H9 (cell line): ENCODE data around the gene USP9X. TPM values are rescaled to one million over a fixed set of nuclear protein-coding genes. Genes with fewer than 3 reads are reported as not detected.

Experiments used
- DNase-seq: peaks from one replicate; pipeline ENCODE4 v3.0.0-alpha.2; 2017
- H2AFZ ChIP-seq: one replicate; pipeline ENCODE4 v1.6.1; 2013; ENCODE audit warnings: mild to moderate bottlenecking, low read length, control low read depth, moderate library complexity
- H2AK5ac ChIP-seq: 2 replicates; pipeline ENCODE4 v1.6.1; 2013; ENCODE audit warnings: low read length, control low read depth, mixed read lengths; ENCODE audit not compliant: insufficient read length
- H2BK120ac ChIP-seq: one replicate; pipeline ENCODE4 v1.6.1; 2013; ENCODE audit warnings: low read depth, mild to moderate bottlenecking, low read length, control low read depth, inconsistent platforms; ENCODE audit not compliant: poor library complexity, severe bottlenecking
- H2BK12ac ChIP-seq: 2 replicates; pipeline ENCODE4 v1.6.1; 2013; ENCODE audit warnings: low read length, control low read depth, mixed read lengths, low read depth; ENCODE audit not compliant: insufficient read length
- H2BK15ac ChIP-seq: 2 replicates; pipeline ENCODE4 v1.6.1; 2013; ENCODE audit warnings: low read depth, low read length, control low read depth
- H2BK20ac ChIP-seq: one replicate; pipeline ENCODE4 v1.6.1; 2013; ENCODE audit warnings: low read depth, mild to moderate bottlenecking, low read length, control low read depth, inconsistent platforms; ENCODE audit not compliant: poor library complexity, severe bottlenecking
- H2BK5ac ChIP-seq: 2 replicates; pipeline ENCODE4 v1.6.1; 2013; ENCODE audit warnings: low read length, control low read depth, mixed read lengths; ENCODE audit not compliant: insufficient read length
- H3K14ac ChIP-seq: 2 replicates; pipeline ENCODE4 v1.6.1; 2013; ENCODE audit warnings: low read length, control low read depth; ENCODE audit not compliant: insufficient read depth
- H3K18ac ChIP-seq: 2 replicates; pipeline ENCODE4 v1.6.1; 2013; ENCODE audit warnings: low read depth, mild to moderate bottlenecking, mixed read lengths, low read length, control low read depth; ENCODE audit not compliant: insufficient read length
- H3K23ac ChIP-seq: 2 replicates; pipeline ENCODE4 v1.6.1; 2013; ENCODE audit warnings: low read length, control low read depth, mixed read lengths, low read depth; ENCODE audit not compliant: insufficient read length
- H3K23me2 ChIP-seq: 2 replicates; pipeline ENCODE4 v1.6.1; 2013; ENCODE audit warnings: low read depth, mild to moderate bottlenecking, mixed read lengths, low read length, control low read depth; ENCODE audit not compliant: insufficient read length, poor library complexity, severe bottlenecking
- H3K27ac ChIP-seq: 2 replicates; pipeline ENCODE4 v1.5.1; 2013; ENCODE audit warnings: low read length, control low read depth, mixed read lengths, low read depth; ENCODE audit not compliant: insufficient read length
- H3K27me3 ChIP-seq: 2 replicates; pipeline ENCODE4 v1.6.1; 2013; ENCODE audit warnings: low read length, control low read depth, inconsistent platforms; ENCODE audit not compliant: insufficient read depth
- H3K4ac ChIP-seq: 2 replicates; pipeline ENCODE4 v1.6.1; 2013; ENCODE audit warnings: low read depth, mild to moderate bottlenecking, control low read depth, inconsistent platforms, low read length, moderate library complexity
- H3K4me1 ChIP-seq: 2 replicates; pipeline ENCODE4 v1.6.1; 2013; ENCODE audit warnings: low read length, control low read depth, inconsistent platforms; ENCODE audit not compliant: insufficient read depth
- H3K4me2 ChIP-seq: 2 replicates; pipeline ENCODE4 v1.6.1; 2013; ENCODE audit warnings: low read length, control low read depth, mixed read lengths; ENCODE audit not compliant: insufficient read length, insufficient read depth
- H3K56ac ChIP-seq: 2 replicates; pipeline ENCODE4 v1.6.1; 2013; ENCODE audit warnings: low read depth, mild to moderate bottlenecking, mixed read lengths, low read length, control low read depth; ENCODE audit not compliant: insufficient read length
- H3K79me1 ChIP-seq: 2 replicates; pipeline ENCODE4 v1.6.1; 2013; ENCODE audit warnings: low read depth, mild to moderate bottlenecking, moderate library complexity, low read length, control low read depth, inconsistent platforms; ENCODE audit not compliant: insufficient read depth, poor library complexity, severe bottlenecking
- H3K79me2 ChIP-seq: 2 replicates; pipeline ENCODE4 v1.6.1; 2013; ENCODE audit warnings: low read length, control low read depth, inconsistent platforms; ENCODE audit not compliant: insufficient read depth
- H3K9ac ChIP-seq: 2 replicates; pipeline ENCODE4 v1.6.1; 2013; ENCODE audit warnings: low read length, control low read depth, mixed read lengths; ENCODE audit not compliant: insufficient read length; ENCODE audit errors: extremely low read depth
- H3K9me3 ChIP-seq: one replicate; pipeline ENCODE4 v1.6.1; 2013; ENCODE audit warnings: low read depth, low read length, inconsistent platforms; ENCODE audit not compliant: control insufficient read depth
- H3T11ph ChIP-seq: one replicate; pipeline ENCODE4 v1.6.1; 2013; ENCODE audit warnings: mild to moderate bottlenecking, low read length, control low read depth, inconsistent platforms
- H4K20me1 ChIP-seq: one replicate; pipeline ENCODE4 v1.6.1; 2013; ENCODE audit not compliant: control insufficient read depth, insufficient read length, insufficient read depth
- H4K5ac ChIP-seq: 2 replicates; pipeline ENCODE4 v1.6.1; 2013; ENCODE audit warnings: low read depth, mild to moderate bottlenecking, mixed read lengths, low read length, control low read depth; ENCODE audit not compliant: insufficient read length
- H4K8ac ChIP-seq: replicated peaks from 2 replicates; pipeline ENCODE4 v1.6.1; 2013; ENCODE audit warnings: low read length, control low read depth, mixed read lengths, low read depth; ENCODE audit not compliant: insufficient read length
- H4K91ac ChIP-seq: 2 replicates; pipeline ENCODE4 v1.6.1; 2013; ENCODE audit warnings: low read depth, mild to moderate bottlenecking, moderate library complexity, mixed read lengths, low read length, control low read depth; ENCODE audit not compliant: insufficient read length
- H3K27ac Mint-ChIP-seq, 3 experiments: 2 replicates in 2 of 3; 3 replicates in 1 of 3; pipeline ENCODE4 v1.8.0; 2020 to 2021; ENCODE audit warnings: mixed read lengths in 3 of 3, mild to moderate bottlenecking in 1 of 3, moderate library complexity in 1 of 3
- H3K27me3 Mint-ChIP-seq: 2 replicates; pipeline ENCODE4 v1.8.0; 2021; ENCODE audit warnings: low read depth, mild to moderate bottlenecking, moderate library complexity, mixed read lengths
- H3K36me3 Mint-ChIP-seq, 3 experiments: 2 replicates in 2 of 3; 3 replicates in 1 of 3; pipeline ENCODE4 v1.8.0; 2020 to 2021; ENCODE audit warnings: low read depth in 3 of 3, mixed read lengths in 3 of 3; ENCODE audit not compliant: insufficient read depth in 1 of 3
- H3K4me1 Mint-ChIP-seq, 2 experiments: 2 replicates each; pipeline ENCODE4 v1.8.0; 2020; ENCODE audit warnings: mixed read lengths in 2 of 2
- H3K4me3 Mint-ChIP-seq, 2 experiments: 2 replicates in 1 of 2; 3 replicates in 1 of 2; pipeline ENCODE4 v1.8.0; 2020 to 2021; ENCODE audit warnings: mild to moderate bottlenecking in 2 of 2, mixed read lengths in 2 of 2, moderate library complexity in 1 of 2
- H3K9me3 Mint-ChIP-seq, 2 experiments: 2 replicates in 1 of 2; 3 replicates in 1 of 2; pipeline ENCODE4 v1.8.0; 2020; ENCODE audit warnings: mild to moderate bottlenecking in 2 of 2, mixed read lengths in 2 of 2, moderate library complexity in 1 of 2
- WGBS: extraction: QIAGEN DNeasy Blood & Tissue Kit; methylation state at CpG from one replicate; pipeline ENCODE4 v1.1.7; 2013; ENCODE audit warnings: missing lambda C conversion rate, low lambda C conversion rate, mixed read lengths; ENCODE audit not compliant: insufficient read length; ENCODE audit errors: extremely low coverage; 5-methylcytosine and 5-hydroxymethylcytosine counted together
- total RNA-seq: library from RNA; stranded (reverse); gene quantifications from 2 replicates; pipeline ENCODE4 v1.2.1, GENCODE V29; 2021
- TF ChIP-seq, protein P1 (sequence below): fragments of 200-600 bp; sonication (generic); conservative IDR thresholded peaks from 3 replicates; pipeline ENCODE4 v1.8.0; 2021; ENCODE audit warnings: antibody characterized with exemption, mild to moderate bottlenecking

USP9X gene
- total RNA-seq, 1 experiment from 2014 or later, result 284 TPM

DNA sequence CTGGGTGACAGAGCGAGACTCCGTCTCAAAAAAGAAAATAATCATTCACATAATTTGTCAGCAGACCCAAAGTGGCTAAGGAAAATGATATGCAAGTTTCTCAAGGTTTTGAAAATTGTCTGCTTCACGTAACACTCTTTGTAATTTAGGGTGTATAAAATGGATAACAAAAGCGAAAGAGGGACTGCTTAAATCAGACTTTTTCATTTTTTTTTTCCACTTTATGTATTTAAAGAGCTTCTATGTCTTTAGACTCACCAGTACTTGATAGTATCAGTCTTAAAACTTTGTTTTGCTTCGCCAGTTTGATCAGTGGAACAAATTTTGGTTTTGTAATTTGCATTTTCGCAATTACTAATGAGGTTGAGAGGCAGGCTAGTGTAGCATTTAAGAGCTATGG is 34.6 kb downstream of the USP9X start:
- Histone ChIP-seq H3K4me2 (no peak overlapping the region), H2BK5ac (no peak overlapping the region), H3K23me2 (no peaks in the 10 kb centered on the region), H3K79me2 (peaks cover 91% of the 10 kb centered on the region), H4K8ac (no peak overlapping the region), H3K9ac (no peak overlapping the region), H3K27me3 (no peaks in the 10 kb centered on the region), H3K23ac (no peak overlapping the region), H2BK12ac (no peak overlapping the region), H4K5ac (no peak overlapping the region), H3K27ac (no peak overlapping the region), H3K4me1 (peaks cover 12% of the 10 kb centered on the region; the same call in 1 of the 2 replicates), H3K4ac (no peak overlapping the region), H4K20me1 (no peaks in the 10 kb centered on the region), H3K56ac (no peak overlapping the region), H3T11ph (no peak overlapping the region), H2AFZ (no peak overlapping the region), H3K79me1 (no peaks in the 10 kb centered on the region), H3K18ac (no peak overlapping the region), H3K9me3 (no peaks in the 10 kb centered on the region), H2AK5ac (no peak overlapping the region), H4K91ac (no peak overlapping the region), H2BK15ac (no peak overlapping the region), H2BK120ac (no peak overlapping the region), H2BK20ac (no peak overlapping the region), H3K14ac (no peak overlapping the region)
- Mint-ChIP-seq H3K4me1 (peaks cover 44 to 75% of the 10 kb centered on the region in 2 experiments), H3K9me3 (peaks cover 57 to 66% of the 10 kb centered on the region in 2 experiments), H3K4me3 (no peak overlapping the region), H3K27me3 (0 out of 2 replicates have a peak, but pooled peaks cover 1% of the 10 kb centered on the region), H3K27ac (peak overlapping the region in 1 of 3 experiments; percentile 74; a peak in 2 of 7 replicates), H3K36me3 (peaks cover 18 to 62% (median 39%) of the 10 kb centered on the region in 3 experiments)
- no CpG with 5 or more reads among the region's 6 CpGs for WGBS
- TF ChIP-seq, protein P1, sequence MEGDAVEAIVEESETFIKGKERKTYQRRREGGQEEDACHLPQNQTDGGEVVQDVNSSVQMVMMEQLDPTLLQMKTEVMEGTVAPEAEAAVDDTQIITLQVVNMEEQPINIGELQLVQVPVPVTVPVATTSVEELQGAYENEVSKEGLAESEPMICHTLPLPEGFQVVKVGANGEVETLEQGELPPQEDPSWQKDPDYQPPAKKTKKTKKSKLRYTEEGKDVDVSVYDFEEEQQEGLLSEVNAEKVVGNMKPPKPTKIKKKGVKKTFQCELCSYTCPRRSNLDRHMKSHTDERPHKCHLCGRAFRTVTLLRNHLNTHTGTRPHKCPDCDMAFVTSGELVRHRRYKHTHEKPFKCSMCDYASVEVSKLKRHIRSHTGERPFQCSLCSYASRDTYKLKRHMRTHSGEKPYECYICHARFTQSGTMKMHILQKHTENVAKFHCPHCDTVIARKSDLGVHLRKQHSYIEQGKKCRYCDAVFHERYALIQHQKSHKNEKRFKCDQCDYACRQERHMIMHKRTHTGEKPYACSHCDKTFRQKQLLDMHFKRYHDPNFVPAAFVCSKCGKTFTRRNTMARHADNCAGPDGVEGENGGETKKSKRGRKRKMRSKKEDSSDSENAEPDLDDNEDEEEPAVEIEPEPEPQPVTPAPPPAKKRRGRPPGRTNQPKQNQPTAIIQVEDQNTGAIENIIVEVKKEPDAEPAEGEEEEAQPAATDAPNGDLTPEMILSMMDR, result no peak
- DNase-seq, result no peak
